Hindlimb muscle (tissue), 1 donor: Measurements from ENCODE around the gene MCU. TPM values are rescaled to one million over a fixed set of nuclear protein-coding genes. Genes with fewer than 3 reads are reported as not detected.
A peak's percentile ranks its signal among the peaks of the same experiment; 100 is the strongest.
"Not testable (repeated sequence)": the region's sequence is repeated elsewhere in the genome, so short reads cannot be mapped to it uniquely, and the experiment has no call there.

Source experiments
- DNase-seq: peaks from one replicate; pipeline ENCODE4 v3.0.0-alpha.2; 2013
- polyA plus RNA-seq: library from polyadenylated mRNA; unstranded; fragments of 120-200 nt; gene quantifications from one replicate; pipeline ENCODE4 v1.2.1, GENCODE V29; 2013; ENCODE audit not compliant: insufficient read length

The MCU gene
- polyA plus RNA-seq, 1 donor: 121 TPM

DNA sequence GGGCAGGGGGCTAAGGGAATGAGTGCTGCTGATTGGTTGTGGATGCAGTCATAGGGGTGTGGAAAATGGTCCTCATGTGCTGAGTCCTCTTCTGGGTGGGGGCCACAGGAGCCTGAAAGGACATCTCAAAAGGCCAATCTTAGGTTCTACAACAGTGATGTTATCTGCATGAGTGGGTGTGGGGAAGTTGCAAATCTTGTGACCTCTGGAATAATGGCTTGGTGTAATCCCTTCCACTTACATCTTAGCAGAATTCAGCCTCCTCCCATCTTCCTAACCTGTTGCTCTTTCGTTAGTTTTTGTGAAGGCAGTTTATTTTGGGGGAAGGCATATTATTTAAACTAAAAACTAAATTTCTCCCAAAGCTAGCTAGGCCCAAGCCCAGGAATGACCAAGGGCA is 159.6 kb downstream of the MCU start:
- no peak for DNase-seq

DNA sequence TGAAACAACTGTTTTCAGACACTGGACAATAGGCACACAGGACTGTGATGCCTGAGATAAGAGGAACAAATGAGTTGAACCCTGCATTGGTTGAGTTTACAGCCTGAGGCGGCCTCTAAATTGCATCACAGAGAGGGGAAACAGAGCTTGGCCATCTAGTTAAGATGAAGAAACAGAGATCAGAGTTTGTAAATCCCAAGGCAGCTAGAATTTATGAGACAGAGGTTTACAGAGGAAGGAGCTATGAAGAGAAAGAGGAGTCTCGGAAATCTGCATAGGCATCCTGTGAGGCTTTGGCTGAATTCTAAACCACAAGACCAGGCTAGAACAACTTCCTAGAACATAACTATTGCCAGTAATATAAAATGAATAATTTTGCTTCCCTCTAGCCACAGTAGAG is 160.6 kb downstream of the MCU start:
- no peak for DNase-seq

DNA sequence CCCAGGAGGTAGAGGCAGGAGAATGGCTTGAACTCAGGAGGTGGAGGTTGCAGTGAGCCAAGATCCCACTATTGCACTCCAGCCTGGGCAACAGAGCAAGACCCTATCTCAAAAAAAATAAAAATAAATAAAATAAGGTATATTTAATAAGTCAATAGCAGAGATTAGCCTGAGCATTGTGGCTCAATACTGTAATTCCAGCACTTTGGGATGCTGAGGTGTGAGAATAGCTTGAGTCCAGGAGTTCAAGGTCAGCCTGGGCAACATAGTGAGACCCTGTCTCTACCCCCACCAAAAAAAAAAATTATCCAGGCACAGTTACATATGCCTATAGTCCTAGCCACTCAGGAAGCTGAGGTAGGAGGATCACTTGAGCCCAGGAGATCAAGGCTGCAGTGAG is 163.2 kb downstream of the MCU start:
- DNase-seq: no peak

DNA sequence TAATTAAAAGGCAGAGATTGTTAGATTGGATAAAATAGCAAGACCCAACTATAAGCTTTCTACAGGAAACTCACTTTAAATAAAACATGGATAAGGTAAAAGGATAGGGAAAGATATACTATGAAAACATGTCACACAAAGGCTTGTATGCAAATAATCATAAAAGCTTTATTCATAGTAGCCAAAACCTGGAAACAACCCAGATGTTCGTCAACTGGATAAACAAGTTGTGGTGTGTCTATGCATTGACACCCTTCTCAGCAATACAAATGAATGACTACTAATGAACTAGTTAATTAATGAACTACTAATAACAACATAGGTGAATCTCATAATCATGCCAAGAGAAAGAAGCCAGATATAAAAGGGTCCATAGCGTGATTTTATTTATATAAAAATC is 163.8 kb downstream of the MCU start:
- DNase-seq: no peak

DNA sequence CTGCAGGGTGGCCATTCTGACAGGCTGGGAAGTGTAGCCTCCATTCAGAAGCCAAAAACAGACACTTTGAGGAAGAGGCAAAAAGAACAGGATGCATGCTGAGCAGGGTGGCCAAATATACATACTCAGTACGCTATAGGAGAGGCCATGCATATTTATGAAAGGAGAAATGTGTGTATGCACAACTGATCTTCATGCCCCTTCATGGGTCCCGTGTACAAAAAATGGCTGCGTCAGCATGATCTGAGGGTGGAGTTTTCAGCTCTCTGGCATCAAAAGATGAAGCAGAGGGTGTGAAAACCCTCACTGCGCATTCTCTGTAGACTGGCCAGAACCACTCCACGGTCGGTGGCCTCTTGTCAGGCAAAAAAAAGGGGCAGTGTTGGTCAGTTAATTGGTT is 166.1 kb downstream of the MCU start:
- DNase-seq: no peak

DNA sequence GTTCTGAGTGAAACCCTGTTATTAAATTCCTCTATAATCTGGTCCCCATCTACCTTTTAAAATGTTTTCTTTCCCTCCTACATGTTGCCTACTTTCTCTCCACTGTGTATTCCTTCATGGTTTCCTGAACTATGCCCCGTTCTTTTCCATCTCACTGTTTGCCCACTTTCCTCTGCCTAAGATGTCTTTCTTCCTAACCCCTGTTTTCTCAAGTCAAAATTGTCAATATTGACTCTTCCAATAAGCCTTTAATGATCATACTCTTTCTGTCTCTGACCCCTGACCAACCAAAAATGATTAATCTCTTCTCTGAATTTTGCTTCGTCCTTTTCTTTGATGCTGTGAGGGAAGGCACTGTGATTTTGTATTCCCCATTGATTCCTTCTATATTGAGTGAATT is 171.0 kb downstream of the MCU start:
- DNase-seq: no peak

DNA sequence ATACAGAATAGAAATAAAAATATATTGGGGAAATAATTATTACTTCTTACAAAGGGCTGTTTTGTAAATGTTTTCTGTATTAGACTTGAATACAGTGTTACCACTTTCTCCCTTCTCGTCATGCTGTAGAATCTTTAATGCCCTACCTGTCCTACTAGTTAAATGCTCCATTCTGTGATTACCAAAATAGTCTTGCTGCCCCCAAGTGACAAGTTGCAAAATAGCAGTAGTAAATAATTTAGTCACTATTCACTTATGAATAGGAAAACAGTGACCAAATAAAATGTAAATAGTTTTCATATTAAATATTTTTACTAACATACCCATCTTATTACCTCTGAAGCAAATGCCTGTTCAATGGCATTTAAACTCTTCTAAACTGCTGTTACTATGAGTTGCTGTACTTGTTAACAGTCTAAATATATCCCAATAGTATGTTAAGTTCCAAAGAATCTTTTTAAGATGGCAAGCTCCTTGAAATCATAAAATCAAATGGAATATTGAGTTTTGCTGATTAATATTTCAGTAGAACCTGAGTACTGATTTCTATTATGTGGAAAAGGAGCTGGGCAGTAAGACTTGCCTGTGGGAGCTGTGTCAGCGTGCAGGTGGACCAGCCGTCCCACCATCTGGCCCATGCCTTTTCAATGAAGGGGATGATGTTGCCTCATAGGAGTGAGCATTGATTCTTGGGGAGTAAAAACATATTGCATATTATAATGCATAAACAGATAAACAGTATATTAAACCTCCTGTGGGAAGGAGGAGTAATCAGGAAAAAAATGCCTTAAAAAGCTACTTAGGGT is 183.5 kb downstream of the MCU start:
- peak; percentile 26 for DNase-seq

DNA sequence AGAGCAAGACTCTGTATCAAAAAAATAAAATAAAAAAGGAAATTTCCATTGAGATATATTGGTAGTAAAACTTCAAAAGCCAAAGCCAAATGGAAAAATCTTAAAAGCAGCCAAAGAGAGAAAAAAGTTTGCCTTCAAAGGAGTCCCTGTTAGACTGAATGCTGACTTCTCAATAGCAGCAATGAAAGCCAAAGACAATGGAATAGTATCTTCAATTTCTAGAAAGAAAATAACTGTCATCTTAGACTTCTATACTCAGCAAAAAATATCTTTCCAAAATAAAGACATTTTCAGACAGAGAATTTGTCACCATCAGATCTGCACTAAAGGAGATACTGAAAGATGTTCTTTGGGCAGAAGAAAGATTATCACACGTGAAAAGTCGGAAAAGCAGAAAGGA is 187.3 kb downstream of the MCU start:
- DNase-seq: no peak

DNA sequence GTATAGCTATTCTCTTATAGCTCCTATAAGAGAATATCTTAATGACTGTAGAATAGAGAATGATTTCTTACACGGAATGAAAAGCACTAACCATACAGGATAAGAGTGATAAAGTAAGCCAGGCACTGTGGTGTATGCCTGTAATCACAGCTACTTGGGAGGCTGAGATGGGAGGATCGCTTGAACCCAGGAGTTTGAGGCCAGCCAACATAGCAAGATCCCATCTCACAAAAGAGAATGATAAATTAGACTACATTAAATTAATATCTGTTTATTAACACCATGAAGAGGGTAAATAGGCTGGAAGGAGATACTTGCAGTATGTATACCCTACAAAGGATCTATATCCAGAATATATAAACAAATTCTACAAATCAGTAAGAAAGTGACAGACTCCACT is 189.3 kb downstream of the MCU start:
- no peak for DNase-seq

DNA sequence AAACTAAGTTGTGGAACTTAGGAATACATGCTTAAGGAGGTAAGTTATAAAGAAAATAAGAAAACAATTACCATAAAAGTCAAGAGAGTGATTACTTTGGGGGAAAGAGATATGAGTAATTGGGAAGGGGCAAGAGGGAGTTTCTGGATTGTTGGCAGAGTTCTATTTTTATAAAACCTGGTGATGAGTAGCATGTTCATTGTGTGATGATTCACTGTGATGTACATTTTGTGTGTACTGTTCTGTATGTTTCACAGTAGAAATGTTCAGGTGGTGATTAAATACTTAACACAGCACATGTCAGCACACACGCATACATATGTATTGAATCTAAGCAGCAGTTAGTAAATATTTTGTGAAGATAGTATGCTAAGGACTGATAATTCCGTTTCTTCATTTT is 191.9 kb downstream of the MCU start:
- no peak for DNase-seq

DNA sequence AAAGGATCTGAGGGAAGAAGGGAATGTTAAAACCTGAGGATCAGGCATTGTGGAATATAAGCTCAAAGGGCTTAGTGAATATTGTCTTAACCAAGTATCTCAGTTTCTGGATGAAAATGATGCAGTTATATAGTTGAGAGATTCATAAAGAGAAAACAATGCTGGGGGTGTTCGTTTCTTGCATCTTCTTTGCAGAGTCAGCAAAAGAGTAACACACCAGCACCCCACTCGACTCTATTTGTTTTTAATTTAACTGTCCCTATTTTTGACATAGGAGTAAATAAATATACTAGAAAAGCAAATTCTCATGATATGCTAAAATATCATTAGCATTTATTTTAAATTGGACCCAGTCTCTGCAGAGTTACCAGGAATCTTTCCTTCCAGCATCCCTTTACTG is 194.0 kb downstream of the MCU start:
- DNase-seq: no peak

DNA sequence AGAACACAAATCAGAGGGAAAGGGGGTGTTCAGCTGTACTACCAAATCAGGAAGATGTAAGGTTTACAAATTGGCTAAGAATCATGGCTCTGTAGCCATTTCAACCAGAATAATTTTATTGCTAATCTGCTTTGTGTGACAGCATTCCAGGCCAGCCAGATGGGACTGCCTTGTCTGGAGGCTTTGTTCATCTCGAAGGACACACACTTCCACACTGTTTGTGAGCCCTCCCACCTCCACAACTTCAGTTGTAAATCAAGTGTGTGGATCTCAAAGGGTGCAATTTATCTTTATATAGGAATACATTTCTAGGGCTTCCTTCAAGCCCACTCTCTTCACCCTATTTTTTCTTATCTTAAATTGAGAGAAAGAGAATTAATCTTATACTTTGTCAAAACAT is 194.7 kb downstream of the MCU start:
- no peak for DNase-seq

DNA sequence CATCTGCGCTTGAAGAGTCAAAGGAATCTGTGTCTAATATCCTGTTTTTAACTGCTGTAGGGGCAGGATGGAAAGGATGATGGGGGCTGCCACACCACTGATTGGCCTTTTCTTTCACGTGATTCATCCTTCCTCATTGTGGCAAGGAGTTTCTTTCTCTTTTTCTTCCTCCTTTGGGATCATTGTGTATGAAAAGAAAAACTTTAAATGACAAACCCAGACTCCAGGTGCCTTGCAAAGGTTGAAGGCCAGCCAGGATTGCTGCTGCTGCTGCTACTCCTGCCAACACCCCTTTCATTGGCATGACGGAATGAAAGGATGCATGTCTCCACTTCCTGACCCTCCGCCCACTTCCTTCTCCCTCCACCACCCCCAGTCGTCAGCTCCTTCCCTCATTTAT is 195.1 kb downstream of the MCU start:
- peak; percentile 50 for DNase-seq

DNA sequence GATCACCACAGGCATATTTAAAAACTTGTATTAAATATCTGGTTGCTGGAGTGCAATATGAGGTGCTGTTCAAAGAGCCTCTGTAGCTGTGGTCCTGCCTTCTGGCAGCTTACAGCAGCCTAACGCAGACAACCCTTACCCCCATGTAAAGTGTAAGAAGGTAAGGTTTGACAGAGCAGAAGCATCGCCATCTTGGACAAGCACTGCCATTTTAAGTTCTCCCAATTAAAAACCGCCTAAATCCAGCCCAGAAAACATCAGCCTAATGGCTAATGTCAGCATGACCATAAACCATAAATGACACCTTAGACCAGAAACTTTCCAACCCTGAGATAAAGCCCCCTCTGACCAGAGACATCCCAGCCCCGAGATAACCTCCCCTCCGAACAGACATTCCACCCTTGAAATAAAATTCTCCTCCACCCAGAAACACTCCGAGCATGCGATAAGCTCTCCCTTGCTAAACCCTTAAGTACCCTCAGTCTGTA is 196.3 kb downstream of the MCU start:
- no peak for DNase-seq

DNA sequence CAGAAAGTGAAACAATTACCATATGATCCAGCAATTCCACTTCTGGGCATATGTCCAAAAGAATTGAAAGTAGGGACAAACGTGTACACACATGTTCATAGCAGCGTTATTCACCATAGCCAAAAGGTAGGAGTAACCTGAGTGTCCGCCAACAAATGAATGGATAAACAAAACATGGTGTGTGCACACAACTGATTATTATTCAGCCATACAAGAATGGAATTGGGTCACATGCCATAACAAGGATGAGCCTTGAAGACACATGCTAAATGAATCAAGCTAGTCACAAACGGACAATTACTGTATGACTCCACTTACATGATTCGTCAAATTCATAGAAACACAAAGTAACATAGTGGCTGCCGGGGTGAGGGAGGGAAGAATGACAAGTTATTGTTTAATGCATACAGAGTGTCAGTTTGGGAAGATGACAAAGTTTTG is 197.5 kb downstream of the MCU start:
- DNase-seq: peak; percentile 54

DNA sequence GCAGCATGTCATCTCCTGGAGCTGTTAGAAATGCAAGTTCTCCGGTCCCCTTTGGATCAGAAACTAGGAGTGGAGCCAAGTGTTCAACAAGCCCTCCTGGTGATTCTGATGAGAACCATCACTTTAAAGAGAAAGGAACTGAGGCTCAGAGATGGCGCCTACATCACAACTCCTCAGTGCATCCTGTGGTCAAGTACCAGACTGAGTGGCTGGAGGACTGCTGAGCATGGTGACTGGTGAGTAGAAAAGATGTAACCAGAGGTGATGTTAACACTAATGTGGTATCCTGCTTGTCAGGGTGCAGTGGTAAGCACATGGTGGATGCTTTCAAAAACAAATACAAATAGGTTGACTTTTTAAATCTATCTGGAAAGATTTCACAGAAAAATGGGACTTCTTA is 198.1 kb downstream of the MCU start:
- DNase-seq: no peak

DNA sequence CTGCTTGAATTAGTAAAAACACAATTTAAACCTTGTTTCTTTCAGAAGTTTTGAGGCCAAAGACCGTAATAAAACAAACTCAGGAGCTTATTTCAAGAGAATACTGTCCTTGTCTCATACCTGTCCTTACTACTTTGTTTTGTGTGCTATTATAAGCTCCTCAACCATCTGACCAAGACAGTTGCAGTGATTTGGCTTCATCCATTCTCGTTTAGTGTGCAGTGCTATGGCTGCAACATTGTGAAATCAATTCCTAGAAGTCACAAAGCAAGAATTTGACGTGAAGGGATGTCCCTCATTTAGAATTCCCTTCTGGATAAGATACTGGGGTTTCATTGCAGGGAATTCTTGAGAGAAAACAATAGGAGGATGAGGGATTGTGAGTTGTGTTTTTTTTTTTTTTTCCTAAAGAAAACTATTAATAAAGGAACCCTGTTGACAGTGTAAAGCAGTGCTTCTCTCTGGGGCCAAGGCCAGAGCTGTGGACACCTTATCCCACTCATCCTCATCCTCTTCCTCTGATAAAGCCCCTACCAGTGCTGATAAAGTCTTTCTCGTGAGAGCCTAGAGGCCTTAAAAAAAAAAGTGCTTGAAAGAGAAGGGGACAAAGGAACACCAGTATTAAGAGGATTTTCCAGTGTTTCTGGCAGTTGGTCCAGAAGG is 201.3 kb downstream of the MCU start, which contains the start of gene OIT3:
OIT3 (plus strand) TSS at position 604 of the 663 bp plus-strand sequence. CDS start 60 bp downstream, outside the sequence.
- no peak for DNase-seq

DNA sequence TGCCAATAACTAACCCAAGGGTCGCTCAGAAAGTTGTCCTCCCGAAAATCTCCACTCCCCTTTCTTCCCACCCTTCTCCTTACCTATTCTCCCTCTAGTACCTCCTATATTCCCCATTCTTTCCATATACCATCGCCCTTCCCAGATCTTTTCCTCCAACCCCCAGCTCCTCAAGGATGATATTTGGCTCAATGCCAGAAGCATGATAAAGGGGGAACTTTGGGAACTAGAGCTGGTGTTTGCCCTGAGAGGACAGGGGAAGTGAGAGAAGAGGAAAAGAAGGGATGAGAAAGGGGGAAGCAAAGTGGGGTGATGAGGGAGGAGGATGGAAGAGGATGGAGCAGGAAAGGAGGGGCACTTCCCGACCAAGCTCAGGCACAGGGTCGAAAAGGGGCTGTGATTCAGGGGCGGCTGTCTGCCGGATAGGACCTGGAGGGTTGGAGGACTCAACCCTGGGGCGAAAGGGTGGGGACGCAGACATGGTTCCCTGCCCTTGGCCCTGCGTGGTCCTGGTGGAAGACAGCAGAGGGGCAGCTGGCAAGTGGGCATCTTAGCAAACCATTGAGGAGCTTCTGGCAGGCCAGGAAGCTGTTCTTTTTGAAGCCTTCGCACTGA is 203.4 kb downstream of the MCU start:
- peak; percentile 22 for DNase-seq

DNA sequence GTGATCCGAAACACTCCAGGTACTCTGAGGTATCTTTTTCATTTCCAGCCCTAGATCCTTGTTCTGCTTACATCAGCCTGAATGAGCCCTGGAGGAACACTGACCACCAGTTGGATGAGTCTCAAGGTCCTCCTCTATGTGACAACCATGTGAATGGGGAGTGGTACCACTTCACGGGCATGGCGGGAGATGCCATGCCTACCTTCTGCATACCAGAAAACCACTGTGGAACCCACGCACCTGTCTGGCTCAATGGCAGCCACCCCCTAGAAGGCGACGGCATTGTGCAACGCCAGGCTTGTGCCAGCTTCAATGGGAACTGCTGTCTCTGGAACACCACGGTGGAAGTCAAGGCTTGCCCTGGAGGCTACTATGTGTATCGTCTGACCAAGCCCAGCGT is 206.7 kb downstream of the MCU start:
- DNase-seq: no peak

DNA sequence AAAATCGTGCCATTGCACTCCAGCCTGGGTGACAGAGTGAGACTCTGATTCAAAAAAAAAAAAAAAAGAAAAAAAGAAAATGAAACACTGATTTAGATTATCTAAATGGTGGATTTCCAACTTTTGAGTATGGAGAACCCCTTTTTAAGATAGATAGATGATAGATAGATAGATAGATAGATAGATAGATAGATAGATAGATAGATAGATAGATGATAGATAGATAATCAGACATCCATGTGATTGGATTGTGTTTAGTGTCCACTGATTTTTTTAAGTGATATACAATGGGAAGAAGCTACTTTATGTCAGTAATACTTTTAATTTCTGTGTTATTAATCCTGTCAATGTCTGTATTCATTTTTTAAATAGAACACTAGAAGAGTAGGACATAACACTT is 207.6 kb downstream of the MCU start:
- DNase-seq: no peak

DNA sequence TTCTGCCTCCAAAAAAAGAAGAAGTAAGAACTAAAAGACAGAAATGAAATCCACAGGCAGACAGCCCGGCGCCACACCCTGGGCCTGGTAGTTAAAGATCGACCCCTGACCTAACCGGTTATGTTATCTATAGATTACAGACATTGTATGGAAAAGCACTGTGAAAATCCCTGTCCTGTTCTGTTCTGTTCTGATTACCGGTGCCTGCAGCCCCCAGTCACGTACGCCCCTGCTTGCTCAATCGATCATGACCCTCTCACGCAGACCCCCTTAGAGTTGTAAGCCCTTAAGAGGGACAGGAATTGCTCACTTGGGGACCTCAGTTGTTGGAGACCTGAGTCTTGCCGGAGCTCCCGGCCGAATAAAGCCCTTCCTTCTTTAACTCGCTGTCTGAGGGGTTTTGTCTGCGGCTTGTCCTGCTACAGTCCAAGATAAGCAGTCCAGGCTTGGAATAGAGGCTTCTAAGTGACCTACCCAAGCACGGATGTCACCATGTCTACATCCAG is 212.1 kb downstream of the MCU start:
- DNase-seq: not testable (repeated sequence)

DNA sequence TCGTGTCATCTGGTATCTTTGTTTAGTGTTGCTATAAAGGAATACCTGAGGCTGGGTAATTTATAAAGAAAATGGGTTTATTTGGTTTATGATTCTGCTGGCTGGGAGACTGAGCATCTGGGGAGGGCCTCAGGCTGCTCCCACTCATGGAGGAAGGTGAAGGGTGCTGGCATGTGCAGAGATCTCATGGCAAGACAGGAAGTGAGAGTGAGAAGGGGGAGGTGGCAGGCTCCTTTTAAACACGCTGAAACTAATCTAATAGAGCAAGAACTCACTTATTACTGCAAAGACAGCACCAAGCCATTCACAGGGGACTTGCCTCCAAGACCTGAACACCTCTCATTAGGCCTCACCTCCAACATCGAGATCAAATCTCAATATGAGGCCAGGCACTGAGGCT is 212.9 kb downstream of the MCU start:
- DNase-seq: no peak

DNA sequence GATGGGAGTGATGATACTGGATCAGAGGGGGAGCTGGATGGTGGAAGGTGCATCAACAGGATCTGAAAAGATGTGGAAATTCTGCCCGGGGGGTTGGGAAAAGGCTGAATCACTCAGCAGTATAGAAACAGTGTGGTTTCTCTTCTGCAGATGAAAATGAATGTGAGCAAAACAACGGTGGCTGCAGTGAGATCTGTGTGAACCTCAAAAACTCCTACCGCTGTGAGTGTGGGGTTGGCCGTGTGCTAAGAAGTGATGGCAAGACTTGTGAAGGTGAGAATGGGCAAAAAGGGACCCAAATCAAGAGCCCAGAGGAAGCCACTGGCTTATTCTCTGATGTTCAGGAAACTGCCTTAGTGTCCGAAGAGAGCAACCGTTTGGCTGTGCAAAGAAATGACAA is 214.5 kb downstream of the MCU start:
- DNase-seq: no peak
